GM19025 (cell line): Measurements from ENCODE around the gene CYP26B1.

Experiments used
- ATAC-seq: cut with Tn5 transposase; IDR thresholded peaks from one replicate; pipeline ENCODE4 v1.9.1; 2021; ENCODE audit warnings: mild to moderate bottlenecking, low read depth, moderate library complexity; ENCODE audit not compliant: unreplicated experiment

The CYP26B1 gene

DNA sequence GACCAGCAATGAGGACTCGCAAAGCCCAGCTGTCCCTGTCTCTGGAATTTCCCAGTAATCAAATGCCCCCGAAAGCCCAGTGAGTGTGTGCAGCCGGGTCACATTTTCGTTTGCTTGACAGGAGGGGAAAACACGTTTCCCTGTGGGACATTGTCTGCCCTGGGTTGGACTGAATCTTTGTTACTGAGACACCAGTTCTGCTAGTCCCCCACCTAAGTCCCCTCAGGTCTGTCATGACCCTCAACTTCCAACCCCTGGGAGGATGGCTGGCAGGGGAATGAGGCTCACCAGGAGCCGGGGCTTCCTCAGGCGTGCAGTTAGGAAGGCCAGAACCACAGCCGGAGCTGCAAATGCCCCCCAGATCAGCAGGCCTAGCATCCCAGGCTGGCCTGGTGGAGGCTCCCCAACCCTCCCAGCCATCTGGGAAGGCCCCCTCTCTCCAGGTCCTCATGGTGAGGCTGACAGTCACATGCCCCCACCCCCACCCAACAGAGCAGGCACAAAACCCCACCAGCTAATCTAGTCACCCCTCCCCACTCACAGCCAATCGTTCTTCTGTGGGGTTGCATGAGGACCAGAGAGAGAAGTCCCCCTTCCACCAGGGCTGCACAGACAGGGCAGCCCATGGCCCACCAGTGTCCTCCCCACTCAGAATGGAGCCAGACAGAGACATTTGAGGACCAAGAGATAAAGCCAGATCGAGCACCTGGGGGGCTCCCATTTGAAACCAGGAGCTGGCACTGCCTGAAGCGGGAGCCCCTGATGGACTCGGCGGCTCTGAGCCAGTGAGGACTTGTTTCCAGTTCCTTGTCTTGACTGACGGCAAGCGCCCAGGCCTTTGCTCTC is 33.6 kb downstream of the CYP26B1 start:
- ATAC-seq: no peak

DNA sequence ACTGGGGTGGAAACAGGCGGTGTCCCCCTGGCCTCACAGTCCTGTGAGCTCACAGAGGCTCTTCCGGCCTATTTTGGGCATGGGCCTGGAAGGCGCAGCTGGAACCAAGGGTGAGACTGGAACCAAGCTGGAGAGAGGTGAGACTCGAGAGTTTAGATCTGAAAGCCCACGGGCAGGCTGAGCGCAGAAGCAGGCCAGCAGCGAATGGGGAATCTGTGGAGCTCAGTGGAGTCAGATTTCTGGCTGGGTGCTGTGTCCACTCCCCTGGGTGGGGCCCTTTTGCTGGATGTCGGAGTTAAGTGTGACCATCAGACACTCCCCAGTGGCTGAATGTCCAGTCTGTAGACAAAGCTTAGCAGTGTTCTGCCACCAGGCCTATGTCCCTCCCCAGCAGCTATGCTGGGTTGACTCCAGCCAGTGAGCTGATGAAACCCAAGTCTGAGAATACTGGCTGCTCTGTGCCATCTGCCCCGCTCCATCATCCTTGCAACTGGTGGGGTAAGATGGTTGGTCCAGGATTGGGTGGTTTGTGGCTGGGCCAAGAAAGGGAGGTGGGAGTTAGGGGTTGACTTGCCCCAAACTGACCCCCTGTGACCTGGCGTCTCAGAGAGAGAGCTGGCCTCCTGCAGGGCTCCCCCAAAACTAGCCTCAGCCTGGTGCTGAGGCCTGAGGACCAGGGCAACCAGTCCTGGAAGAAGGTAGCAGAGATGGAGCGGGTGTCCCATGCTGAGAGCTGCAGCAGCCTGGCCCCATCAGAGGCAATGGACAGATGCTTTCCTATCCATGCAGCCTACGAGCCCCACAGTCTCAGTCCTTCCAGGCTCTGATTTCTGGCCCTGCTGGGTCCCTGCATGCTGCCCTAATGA is 34.4 kb downstream of the CYP26B1 start:
- ATAC-seq: no peak

DNA sequence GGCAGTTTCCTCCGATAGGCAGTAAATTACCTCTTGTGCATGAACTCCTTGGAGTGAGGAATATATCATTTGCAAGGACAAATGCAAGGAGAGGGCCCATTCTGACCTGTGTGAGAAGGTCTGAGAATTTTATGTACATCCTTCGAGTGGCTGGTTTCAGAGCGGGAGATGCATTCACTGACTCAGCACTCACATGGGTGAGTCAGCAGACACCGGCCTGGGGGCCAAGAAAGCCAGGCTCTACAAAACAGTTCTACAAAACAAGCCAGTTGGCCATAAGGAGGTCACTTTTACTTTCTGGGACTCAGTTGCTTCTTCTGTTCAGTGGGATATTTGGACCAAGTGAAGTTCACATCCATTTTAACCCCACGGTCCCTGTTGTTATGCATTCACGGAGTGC is 35.3 kb downstream of the CYP26B1 start:
- ATAC-seq: no peak

DNA sequence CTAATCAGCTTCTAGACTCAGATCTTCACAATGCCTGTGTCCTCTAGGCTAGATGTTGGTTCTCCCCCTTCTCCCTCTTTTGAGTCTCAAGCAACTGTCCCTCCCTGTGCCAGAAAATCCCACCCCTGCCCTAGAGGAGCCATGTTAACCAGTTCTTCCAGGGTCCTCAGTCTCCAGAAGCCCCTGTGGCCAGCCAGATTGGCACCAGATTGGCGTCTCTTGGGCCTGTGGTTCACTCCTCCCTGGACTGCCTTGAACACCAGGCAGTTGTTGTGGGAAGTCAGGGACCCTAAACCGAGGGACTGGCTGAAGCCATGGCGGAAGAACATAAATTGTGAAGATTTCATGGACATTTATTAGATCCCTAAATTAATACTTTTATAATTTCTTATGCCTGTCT is 36.6 kb downstream of the CYP26B1 start:
- ATAC-seq: no peak

DNA sequence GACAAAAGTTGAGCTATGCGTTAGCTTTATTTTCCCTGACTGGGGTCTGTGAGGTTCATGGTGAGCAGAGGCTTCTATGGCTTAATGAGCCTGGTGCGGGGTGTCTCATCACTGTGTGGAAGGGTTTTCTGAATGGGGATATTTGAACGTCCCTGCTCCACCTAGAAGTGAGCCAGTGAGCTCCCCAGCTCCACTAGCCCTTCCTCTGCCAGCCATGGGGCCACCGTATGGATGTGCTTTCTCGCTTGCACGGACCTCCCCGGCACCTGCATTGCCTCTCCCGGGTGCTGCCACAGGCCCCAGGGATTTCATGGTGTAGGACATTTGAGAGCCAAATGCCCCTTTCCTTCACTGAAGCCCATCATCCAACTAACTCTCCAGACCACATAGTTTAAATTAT is 37.8 kb downstream of the CYP26B1 start:
- ATAC-seq: no peak

- ATAC-seq: no peak
These were observed 38.4 kb downstream of the CYP26B1 start for GRCh38 chr2:72109291-72109690.

GRCh38 chr2:72108121-72108520 is 39.5 kb downstream of the CYP26B1 start:
- no peak for ATAC-seq

GRCh38 chr2:72106978-72107377 is 40.7 kb downstream of the CYP26B1 start:
- ATAC-seq: no peak

GRCh38 chr2:72104821-72105588 is 42.7 kb downstream of the CYP26B1 start:
- ATAC-seq: no peak

DNA sequence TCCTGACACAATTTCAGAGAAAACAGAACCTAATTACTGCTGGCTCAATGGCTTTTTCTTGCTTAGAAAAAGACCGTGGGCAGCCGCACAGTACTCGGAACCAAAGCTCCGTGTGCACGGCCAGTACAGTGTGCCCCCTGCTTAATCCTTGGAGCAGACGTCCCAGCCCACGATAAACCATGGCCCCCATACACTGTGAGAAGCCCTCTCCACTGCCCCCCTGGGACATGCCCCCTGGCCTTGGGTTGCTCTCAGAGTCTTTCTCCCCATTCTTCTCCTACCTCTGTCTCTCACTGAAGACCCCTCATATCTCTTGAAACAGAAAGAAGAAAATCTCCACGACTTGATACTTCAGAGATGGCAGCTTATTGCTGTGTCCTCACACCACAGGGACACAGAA is 44.0 kb downstream of the CYP26B1 start:
- no peak for ATAC-seq

GRCh38 chr2:72103161-72103560 is 44.5 kb downstream of the CYP26B1 start:
- no peak for ATAC-seq

DNA sequence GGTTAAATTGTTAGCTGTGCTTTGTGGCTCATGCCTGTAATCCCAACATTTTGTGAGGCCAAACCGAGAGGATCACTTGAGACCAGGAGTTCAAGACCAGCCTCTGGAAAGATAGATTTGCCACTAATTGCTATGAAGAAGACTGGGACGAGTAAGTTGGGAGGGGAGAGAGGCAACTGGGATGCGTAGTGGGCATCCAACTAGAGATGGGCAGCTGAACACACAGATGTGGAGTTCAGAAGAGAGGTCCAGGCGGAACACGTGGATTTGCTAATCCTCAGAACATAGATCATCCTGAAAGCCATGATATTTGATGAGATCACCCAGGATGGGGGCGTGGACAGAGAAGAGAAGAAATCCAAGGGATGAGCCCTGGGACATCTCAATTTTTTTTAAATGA is 48.7 kb downstream of the CYP26B1 start:
- no peak for ATAC-seq

DNA sequence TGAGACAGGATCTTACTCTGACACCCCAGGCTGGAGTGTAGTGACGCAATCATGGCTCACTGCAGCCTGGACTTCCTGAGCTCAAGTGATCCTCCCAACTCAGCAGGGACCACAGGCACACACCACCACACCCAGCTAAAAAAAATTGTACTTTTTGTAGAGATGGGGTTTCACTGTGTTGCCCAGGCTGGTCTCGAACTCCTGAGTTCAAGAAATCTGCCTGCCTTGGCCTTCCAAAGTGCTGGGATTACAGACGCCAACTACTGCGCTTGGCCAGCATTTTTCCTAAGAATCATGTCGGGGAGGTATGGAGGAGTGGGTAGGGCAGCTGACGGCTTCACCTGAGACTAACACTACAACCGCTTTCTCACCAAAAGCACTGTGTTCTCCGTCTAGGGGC is 50.4 kb downstream of the CYP26B1 start:
- no peak for ATAC-seq

- no peak for ATAC-seq
These were observed 51.5 kb downstream of the CYP26B1 start for GRCh38 chr2:72096181-72096580.

GRCh38 chr2:72095364-72095763 is 52.3 kb downstream of the CYP26B1 start:
- ATAC-seq: no peak

DNA sequence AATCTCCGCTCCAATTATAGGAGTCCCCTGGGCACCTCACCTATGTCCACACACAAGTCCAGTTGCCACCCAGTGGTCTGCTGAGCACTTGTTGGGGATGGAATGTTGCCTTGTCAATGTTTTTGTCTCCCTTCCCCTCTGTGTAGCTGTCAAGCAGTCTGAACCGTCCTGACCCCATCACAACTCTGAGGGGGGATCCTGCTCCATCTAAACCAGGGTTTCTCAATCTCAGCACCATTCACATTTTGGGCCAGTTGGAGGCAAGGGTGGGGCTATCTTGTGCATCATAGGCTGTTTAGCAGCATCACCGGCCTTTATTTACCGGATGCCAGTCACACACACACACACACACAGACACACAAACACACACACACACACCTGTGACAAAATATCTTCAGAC is 53.0 kb downstream of the CYP26B1 start:
- ATAC-seq: no peak

DNA sequence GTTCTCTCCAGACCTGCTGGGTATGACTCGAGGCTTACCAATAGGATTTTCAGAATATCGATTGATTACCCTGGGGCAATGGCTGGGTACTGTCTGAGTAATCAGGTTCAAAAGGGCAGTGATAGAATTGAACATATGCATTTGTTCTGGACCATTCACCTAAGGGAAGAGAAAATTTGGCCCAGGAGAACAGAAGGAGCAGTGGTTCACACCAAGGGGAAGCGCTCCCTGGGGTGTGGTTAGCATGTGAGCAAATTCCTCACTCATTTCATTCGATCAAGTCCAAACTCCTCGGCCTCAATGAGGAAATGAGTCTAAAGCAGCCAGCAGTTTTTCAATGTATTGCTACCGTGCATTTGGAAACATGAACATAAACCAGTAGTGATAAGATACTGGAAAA is 55.6 kb downstream of the CYP26B1 start:
- no peak for ATAC-seq

- no peak for ATAC-seq
These were observed 56.7 kb downstream of the CYP26B1 start for GRCh38 chr2:72090781-72091482.

DNA sequence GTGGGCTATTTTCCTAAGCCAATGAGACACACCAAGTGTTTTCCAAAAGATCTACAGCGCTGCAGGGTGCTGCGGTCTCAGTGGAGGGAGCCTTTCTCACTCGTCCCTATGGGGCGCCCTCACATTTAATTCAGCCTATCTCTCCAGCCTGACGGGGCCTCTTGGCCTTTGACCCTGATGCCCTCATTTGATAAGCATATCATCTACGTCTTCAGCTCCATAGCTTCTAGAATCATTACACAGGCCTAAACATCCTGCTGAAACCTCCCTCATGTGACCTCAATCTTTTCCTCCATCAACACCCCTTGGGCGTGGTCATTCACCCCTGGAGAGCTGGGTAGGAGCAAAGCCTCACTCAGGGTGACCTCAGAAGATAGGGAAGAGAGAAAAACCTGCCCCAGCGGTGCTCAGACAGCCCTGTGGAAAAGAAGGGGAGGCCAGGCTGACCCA is 57.4 kb downstream of the CYP26B1 start:
- ATAC-seq: no peak

- ATAC-seq: no peak
These were observed 58.1 kb downstream of the CYP26B1 start for GRCh38 chr2:72089537-72089936.
